Vagina (tissue), 2 donors: ENCODE measurements around the gene PCBP3. TPM values are rescaled to one million over a fixed set of nuclear protein-coding genes. Genes with fewer than 3 reads are reported as not detected.

Source experiments
- DNase-seq, 2 donors: peaks; one replicate each; pipeline ENCODE4 v3.0.0-alpha.2; 2017; ENCODE audit errors: extremely low spot score in 2 of 2
- H3K27ac ChIP-seq: fragments of 200-600 bp; sonication (generic); one replicate; pipeline ENCODE4 v1.5.1; 2019
- H3K27me3 ChIP-seq: fragments of 200-600 bp; sonication (generic); one replicate; pipeline ENCODE4 v1.5.1; 2019
- H3K36me3 ChIP-seq, 2 donors: fragments of 200-600 bp; sonication (generic); one replicate each; pipeline ENCODE4 v1.5.1; 2017 to 2019
- H3K4me1 ChIP-seq: fragments of 200-600 bp; sonication (generic); one replicate; pipeline ENCODE4 v1.5.1; 2019
- H3K4me3 ChIP-seq, 2 donors: fragments of 200-600 bp; sonication (generic); 1 replicate in 1 of 2; 2 replicates in 1 of 2; pipeline ENCODE4 v1.5.1; 2016 to 2019
- H3K9me3 ChIP-seq: fragments of 200-600 bp; sonication (generic); one replicate; pipeline ENCODE4 v1.5.1; 2019
- POLR2A ChIP-seq, 2 donors: fragments of 450-650 bp; IDR thresholded peaks; one replicate each; pipeline ENCODE4 v1.6.1; 2017; ENCODE audit warnings: antibody characterized with exemption in 2 of 2, mild to moderate bottlenecking in 2 of 2, moderate library complexity in 2 of 2
- POLR2AphosphoS5 ChIP-seq, 2 donors: sonication (generic); formaldehyde crosslinking; IDR thresholded peaks; one replicate each; pipeline ENCODE4 v1.9.0; 2017; ENCODE audit warnings: antibody characterized with exemption in 2 of 2, mild to moderate bottlenecking in 2 of 2, low read depth in 1 of 2; ENCODE audit not compliant: insufficient read depth in 1 of 2
- intact Hi-C: fragments of 100-400 bp; cut with DNase I; formaldehyde crosslinking; loops from one replicate; pipeline ENCODE4 v1.15.1; 2023
- total RNA-seq: library from RNA; depleted of rRNA; stranded (reverse); fragments of >200 nt; gene quantifications from one replicate; pipeline ENCODE4 v1.2.3, GENCODE V29; 2016
- TF ChIP-seq, protein P1 (sequence below), 3 experiments: fragments of 450-650 bp in 2 of 3; fragments of 200-600 bp in 1 of 3; sonication (generic) in 1 of 3; IDR thresholded peaks; one replicate each; pipeline ENCODE4 v1.5.1; 2017 to 2019; ENCODE audit warnings: antibody characterized with exemption in 3 of 3, mild to moderate bottlenecking in 2 of 3, moderate library complexity in 2 of 3

PCBP3 gene
- total RNA-seq, 1 donor from 2014 or later, result 4.9 TPM

DNA sequence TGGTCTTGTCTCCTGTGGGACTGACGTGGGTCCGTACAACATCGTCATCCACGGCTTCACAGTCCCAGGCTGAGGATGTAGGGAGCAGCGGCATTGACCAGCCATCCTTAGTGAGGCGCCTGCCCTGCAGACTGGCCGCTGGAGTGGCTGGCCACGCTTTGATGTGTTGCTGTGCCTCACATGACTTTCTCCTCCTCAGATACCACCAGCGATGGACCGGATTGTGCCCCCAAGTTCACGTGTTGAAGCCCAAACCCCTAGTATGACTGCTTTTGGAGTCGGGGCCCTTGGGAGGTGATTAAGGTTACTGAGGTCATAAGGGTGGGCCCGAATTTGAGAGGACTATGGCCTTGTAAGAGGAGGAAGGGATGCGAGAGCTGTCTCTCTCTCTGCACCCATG is 122.5 kb downstream of the PCBP3 start:
- H3K36me3 ChIP-seq, result no peaks in the 10 kb centered on the region
- DNase-seq, result no peak
- intact Hi-C loops, result no loop called here

DNA sequence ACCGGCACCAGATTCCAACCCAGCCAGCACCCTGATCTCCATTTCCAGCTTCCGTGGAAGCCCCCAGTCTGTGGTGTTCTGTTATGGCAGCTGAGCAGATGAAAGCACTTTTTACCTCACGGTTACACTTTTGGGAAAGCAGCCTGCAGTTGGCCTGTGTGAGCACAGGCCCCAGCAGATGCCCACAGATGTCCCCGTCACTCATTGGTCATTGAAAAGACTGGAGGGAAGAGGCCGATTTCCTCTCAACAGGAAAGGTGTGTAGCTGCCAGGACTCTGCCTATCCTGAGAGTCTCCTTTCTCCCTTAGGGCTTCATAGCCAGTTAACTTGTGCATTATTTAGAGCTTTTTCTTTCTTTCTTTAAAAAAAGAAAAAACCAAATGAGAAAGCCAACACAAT is 123.0 kb downstream of the PCBP3 start:
- Histone ChIP-seq H3K27ac (no peak overlapping the region), H3K4me3 (no peak overlapping the region), H3K36me3 (no peaks in the 10 kb centered on the region), H3K4me1 (no peaks in the 10 kb centered on the region), H3K27me3 (no peaks in the 10 kb centered on the region), H3K9me3 (no peaks in the 10 kb centered on the region)
- TF ChIP-seq POLR2A (IDR thresholded peaks at IDR 0.05), result no peak
- TF ChIP-seq POLR2AphosphoS5 (IDR thresholded peaks at IDR 0.05; ENCODE audit: insufficient read depth in 1 of 2, low read depth in 1 of 2), result no peak
- TF ChIP-seq, protein P1, sequence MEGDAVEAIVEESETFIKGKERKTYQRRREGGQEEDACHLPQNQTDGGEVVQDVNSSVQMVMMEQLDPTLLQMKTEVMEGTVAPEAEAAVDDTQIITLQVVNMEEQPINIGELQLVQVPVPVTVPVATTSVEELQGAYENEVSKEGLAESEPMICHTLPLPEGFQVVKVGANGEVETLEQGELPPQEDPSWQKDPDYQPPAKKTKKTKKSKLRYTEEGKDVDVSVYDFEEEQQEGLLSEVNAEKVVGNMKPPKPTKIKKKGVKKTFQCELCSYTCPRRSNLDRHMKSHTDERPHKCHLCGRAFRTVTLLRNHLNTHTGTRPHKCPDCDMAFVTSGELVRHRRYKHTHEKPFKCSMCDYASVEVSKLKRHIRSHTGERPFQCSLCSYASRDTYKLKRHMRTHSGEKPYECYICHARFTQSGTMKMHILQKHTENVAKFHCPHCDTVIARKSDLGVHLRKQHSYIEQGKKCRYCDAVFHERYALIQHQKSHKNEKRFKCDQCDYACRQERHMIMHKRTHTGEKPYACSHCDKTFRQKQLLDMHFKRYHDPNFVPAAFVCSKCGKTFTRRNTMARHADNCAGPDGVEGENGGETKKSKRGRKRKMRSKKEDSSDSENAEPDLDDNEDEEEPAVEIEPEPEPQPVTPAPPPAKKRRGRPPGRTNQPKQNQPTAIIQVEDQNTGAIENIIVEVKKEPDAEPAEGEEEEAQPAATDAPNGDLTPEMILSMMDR (IDR thresholded peaks at IDR 0.05), result no peak
- intact Hi-C loops, result no loop called here
- DNase-seq, result no peak

More for the DNA sequence above, 122.5 kb downstream of the PCBP3 start:
- Histone ChIP-seq H3K9me3 (no peaks in the 10 kb centered on the region), H3K27me3 (no peaks in the 10 kb centered on the region), H3K4me3 (no peak overlapping the region), H3K27ac (no peak overlapping the region), H3K4me1 (no peaks in the 10 kb centered on the region)
- TF ChIP-seq, protein P1 (IDR thresholded peaks at IDR 0.05), result no peak
- TF ChIP-seq POLR2AphosphoS5 (IDR thresholded peaks at IDR 0.05; ENCODE audit: insufficient read depth in 1 of 2, low read depth in 1 of 2), result no peak
- no peak for TF ChIP-seq POLR2A (IDR thresholded peaks at IDR 0.05)

DNA sequence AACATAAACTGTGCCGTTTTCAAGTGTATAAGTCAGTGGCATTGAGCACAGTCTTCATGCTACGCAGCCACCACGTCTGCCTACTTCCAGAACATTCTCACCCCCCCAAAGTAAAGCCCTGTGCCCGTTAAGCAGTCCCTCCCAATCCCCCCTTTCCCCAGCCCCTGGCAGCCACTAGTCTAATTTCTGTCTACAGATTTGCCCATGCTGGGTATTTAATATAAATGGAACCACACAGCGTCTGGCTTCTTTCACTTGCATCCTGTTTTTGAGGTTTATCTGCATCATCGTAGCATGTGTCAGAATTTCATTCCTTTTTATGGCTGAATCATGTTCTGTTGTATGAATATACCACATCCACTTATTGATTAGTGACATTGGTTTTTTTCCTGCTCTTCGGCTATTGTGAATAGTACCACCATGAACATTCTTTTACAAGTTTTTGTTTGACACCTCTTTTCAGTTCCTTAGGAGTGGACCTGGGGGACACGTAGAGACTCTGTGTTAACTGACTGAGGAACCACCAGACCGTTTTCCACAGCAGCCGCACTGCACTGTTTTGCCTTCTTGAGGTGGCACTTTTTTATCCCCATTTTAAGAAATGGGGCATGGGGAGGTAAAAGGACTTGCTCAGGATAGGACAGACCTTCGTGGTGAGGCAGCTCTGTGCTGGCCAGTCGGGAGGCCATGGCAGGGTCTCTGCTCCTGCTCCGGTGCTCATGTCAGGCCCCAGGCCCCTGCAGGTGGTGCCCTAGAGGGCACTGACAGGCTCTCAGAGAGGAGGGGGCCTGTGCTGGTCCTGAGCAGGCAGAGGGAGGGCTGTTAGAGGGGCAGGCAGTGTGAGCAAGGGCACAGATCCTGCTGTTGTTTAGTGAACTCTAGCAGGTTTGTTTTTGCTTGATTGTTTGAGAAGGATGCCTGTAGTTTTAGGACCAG is 123.8 kb downstream of the PCBP3 start:
- DNase-seq, result no peak
- Histone ChIP-seq H3K36me3 (no peaks in the 10 kb centered on the region), H3K4me1 (no peaks in the 10 kb centered on the region), H3K9me3 (no peaks in the 10 kb centered on the region), H3K27me3 (no peaks in the 10 kb centered on the region), H3K4me3 (no peak overlapping the region), H3K27ac (no peak overlapping the region)
- intact Hi-C loops, result no loop called here
- TF ChIP-seq POLR2AphosphoS5 (IDR thresholded peaks at IDR 0.05; ENCODE audit: insufficient read depth in 1 of 2, low read depth in 1 of 2) (no peak), POLR2A (IDR thresholded peaks at IDR 0.05) (no peak)
- TF ChIP-seq, protein P1 (IDR thresholded peaks at IDR 0.05), result no peak

DNA sequence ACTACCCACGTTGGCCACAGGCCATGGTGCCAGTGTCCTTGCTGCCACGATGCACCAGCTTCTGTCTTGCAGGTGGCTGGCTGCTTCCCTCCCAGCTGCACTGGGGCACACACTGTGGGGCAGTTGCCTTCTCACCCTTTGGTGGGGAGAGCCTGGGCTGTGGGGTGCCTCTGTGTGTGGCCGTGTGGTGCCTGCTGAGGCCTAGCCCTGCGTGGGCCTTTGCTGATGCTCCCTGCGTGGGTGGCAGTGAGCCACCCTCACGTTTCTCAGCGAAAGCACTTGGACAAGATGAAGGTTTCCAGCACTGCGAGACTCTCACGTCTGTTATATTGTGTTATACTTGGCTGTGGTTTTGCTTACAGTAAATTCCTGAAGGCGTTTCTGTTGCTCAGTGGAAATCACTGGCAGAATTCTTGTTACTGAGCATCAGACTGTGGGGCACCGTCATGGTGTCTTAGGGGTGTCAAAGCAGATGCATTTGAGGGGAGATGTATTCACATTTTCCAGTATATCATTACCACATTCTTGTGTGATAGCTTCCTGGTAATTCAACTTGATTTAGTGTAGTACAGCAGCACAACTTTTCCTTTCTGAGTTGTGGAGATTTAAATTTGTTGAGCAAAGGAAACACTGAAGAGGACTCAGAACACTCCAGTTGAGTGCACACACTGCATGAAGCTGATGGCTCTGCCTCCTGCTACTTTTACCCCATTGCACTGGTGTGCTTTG is 124.7 kb downstream of the PCBP3 start:
- no peak for DNase-seq
- TF ChIP-seq POLR2AphosphoS5 (IDR thresholded peaks at IDR 0.05; ENCODE audit: insufficient read depth in 1 of 2, low read depth in 1 of 2), result no peak

DNA sequence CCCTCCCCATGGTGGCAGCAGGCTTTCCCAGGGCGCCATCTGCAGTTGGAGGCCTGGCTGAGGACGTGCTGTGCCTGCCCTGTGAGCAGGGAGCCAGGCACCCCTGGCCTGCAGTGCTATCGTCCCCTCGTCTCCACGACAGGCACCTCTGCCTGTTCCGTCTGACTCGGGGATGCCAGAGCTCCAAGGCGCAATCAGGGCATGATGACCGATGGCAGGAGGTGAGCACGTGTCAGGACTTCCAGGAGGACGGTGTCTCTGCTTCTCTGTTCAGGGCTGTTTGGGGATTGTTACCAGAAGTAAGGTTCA is 125.2 kb downstream of the PCBP3 start:
- TF ChIP-seq POLR2AphosphoS5 (IDR thresholded peaks at IDR 0.05; ENCODE audit: insufficient read depth in 1 of 2, low read depth in 1 of 2) (no peak), POLR2A (IDR thresholded peaks at IDR 0.05) (no peak)
- TF ChIP-seq, protein P1 (IDR thresholded peaks at IDR 0.05), result no peak
- Histone ChIP-seq H3K27ac (no peak overlapping the region), H3K9me3 (no peaks in the 10 kb centered on the region), H3K27me3 (no peaks in the 10 kb centered on the region), H3K36me3 (no peaks in the 10 kb centered on the region), H3K4me3 (no peak overlapping the region), H3K4me1 (no peaks in the 10 kb centered on the region)
- DNase-seq, result no peak
- intact Hi-C loops, result no loop called here

More for the DNA sequence above, 124.7 kb downstream of the PCBP3 start:
- no peak overlapping the region for H3K27ac ChIP-seq
- intact Hi-C loops, result no loop called here
- H3K4me1 ChIP-seq, result no peaks in the 10 kb centered on the region
- H3K4me3 ChIP-seq, result no peak overlapping the region
- H3K36me3 ChIP-seq, result no peaks in the 10 kb centered on the region
- no peaks in the 10 kb centered on the region for H3K9me3 ChIP-seq
- H3K27me3 ChIP-seq, result no peaks in the 10 kb centered on the region
